Psoas muscle (tissue), 8 donors: ENCODE measurements around the gene PRR23A. TPM values are rescaled to one million over a fixed set of nuclear protein-coding genes. Genes with fewer than 3 reads are reported as not detected.

ENCODE experiments used
- ATAC-seq, 4 donors: fragments of 200-7000 bp; cut with Tn5 transposase; one replicate each; pipeline ENCODE4 v1.9.1; 2020; ENCODE audit warnings: moderate library complexity in 3 of 4, mild to moderate bottlenecking in 2 of 4
- DNase-seq, 2 donors: peaks; one replicate each; pipeline ENCODE4 v3.0.0-alpha.2; 2020
- H3K27ac ChIP-seq: fragments of 200-600 bp; one replicate; pipeline ENCODE4 v1.8.0; 2022
- H3K27me3 ChIP-seq, 3 donors: fragments of 200-600 bp in 1 of 3; one replicate each; pipeline versions ENCODE4 v1.6.1 to v1.8.0; 2013 to 2022; ENCODE audit warnings: low read length in 2 of 3, mild to moderate bottlenecking in 2 of 3, moderate library complexity in 1 of 3; ENCODE audit not compliant: insufficient read depth in 3 of 3
- H3K36me3 ChIP-seq, 2 donors: fragments of 200-600 bp in 1 of 2; one replicate each; pipeline versions ENCODE4 v1.6.1 to v1.8.0; 2013 to 2022; ENCODE audit warnings: low read depth in 1 of 2, mild to moderate bottlenecking in 1 of 2, moderate library complexity in 1 of 2; ENCODE audit not compliant: insufficient read depth in 1 of 2
- H3K4me1 ChIP-seq: fragments of 200-600 bp; one replicate; pipeline ENCODE4 v1.8.0; 2022
- H3K4me3 ChIP-seq: fragments of 200-600 bp; one replicate; pipeline ENCODE4 v1.8.0; 2022; ENCODE audit warnings: mild to moderate bottlenecking
- H3K9me3 ChIP-seq: fragments of 200-600 bp; one replicate; pipeline ENCODE4 v1.8.0; 2022
- WGBS, 3 donors: extraction: QIAGEN DNeasy Blood & Tissue Kit; methylation state at CpG; one replicate each; pipeline versions ENCODE4 v1.1.6 to v1.1.7; 2013; 5-methylcytosine and 5-hydroxymethylcytosine counted together
- intact Hi-C, 2 donors: fragments of 100-400 bp; cut with DNase I; formaldehyde crosslinking; loops; one replicate each; pipeline versions ENCODE4 v1.11.0 to v1.14.2; 2022
- polyA plus RNA-seq, 3 donors: library from polyadenylated mRNA; stranded (reverse); fragments of 200-250 nt; gene quantifications; one replicate each; pipeline ENCODE4 v1.2.3, GENCODE V29; 2013
- total RNA-seq, 4 donors: library from RNA; stranded (reverse); fragmentation: NEBNext Ultra II Directional in 2 of 4; extraction: Animal tissue kit (Norgen Biotek cat#: 25700) in 2 of 4; gene quantifications; one replicate each; pipeline versions ENCODE4 v1.2.1 to v1.2.4, GENCODE V29; 2021 to 2023
- TF ChIP-seq, protein P1 (sequence below): fragments of 200-600 bp; IDR thresholded peaks from one replicate; pipeline ENCODE4 v1.8.0; 2022; ENCODE audit warnings: antibody characterized with exemption
- donor health status: healthy with polysubstance abuse.
- donor health status: DM: no; HTN: no; CAD: no; lungs with moderate emphysema.
- donor health status: Bipolar disorder and iron deficiency.
- donor health status: healthy.
- donor health status: DM: yes; HTN: yes; CAD: no.
- donor health status: DM: no; HTN: no; CAD: no.
- donor health status: DM: no; HTN: no; CAD: no.
- donor health status: DM: yes; HTN: yes; CAD: no.

PRR23A gene
- total and polyA plus RNA-seq, 7 donors: not detected

GRCh38 chr3:138962854-138963560 lies 43.1 kb downstream of the PRR23A start:
- intact Hi-C loops: no loop called here
- DNase-seq (no peak), ATAC-seq (no peak)
- TF ChIP-seq, protein P1, sequence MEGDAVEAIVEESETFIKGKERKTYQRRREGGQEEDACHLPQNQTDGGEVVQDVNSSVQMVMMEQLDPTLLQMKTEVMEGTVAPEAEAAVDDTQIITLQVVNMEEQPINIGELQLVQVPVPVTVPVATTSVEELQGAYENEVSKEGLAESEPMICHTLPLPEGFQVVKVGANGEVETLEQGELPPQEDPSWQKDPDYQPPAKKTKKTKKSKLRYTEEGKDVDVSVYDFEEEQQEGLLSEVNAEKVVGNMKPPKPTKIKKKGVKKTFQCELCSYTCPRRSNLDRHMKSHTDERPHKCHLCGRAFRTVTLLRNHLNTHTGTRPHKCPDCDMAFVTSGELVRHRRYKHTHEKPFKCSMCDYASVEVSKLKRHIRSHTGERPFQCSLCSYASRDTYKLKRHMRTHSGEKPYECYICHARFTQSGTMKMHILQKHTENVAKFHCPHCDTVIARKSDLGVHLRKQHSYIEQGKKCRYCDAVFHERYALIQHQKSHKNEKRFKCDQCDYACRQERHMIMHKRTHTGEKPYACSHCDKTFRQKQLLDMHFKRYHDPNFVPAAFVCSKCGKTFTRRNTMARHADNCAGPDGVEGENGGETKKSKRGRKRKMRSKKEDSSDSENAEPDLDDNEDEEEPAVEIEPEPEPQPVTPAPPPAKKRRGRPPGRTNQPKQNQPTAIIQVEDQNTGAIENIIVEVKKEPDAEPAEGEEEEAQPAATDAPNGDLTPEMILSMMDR: no peak
- H3K36me3 ChIP-seq: no peaks in the 10 kb centered on the region
- H3K27me3 ChIP-seq: peaks cover 0 to 56% (median 13%) of the 10 kb centered on the region in 3 donors
- no peak overlapping the region for H3K27ac ChIP-seq
- H3K9me3 ChIP-seq: no peaks in the 10 kb centered on the region
- WGBS, 3 donors: 62 to 70% (median 62%) methylated on average over 8 of the region's 8 CpGs
- no peaks in the 10 kb centered on the region for H3K4me1 ChIP-seq
- no peak overlapping the region for H3K4me3 ChIP-seq

GRCh38 chr3:138960417-138960852 lies 45.6 kb downstream of the PRR23A start:
- Histone ChIP-seq H3K9me3 (no peaks in the 10 kb centered on the region), H3K36me3 (no peaks in the 10 kb centered on the region), H3K4me3 (no peak overlapping the region), H3K27ac (no peak overlapping the region), H3K4me1 (no peaks in the 10 kb centered on the region), H3K27me3 (peaks cover 0 to 74% (median 16%) of the 10 kb centered on the region in 3 donors)
- TF ChIP-seq, protein P1: no peak
- ATAC-seq: no peak
- WGBS, 3 donors: 11 to 17% (median 16%) methylated on average over 27 to 36 of the region's 36 CpGs
- intact Hi-C loops: no loop called here
- DNase-seq: no peak

Other genes with a start within 250 kb of the PRR23A start
- gene PIK3CB, start 171.3 kb downstream of the PRR23A start, total RNA-seq: 10 to 100 TPM; 14.6 to 46.3 (median 24.5) TPM
- gene PIK3CB, start 171.3 kb downstream of the PRR23A start, polyA plus RNA-seq: 10 to 100 TPM in 2 of 3 donors, 1 to 10 TPM in 1; 5.8 to 39.1 (median 18.1) TPM
- gene FOXL2, start 59.1 kb downstream of the PRR23A start, total RNA-seq: under 1 TPM in 2 of 4 donors, not detected in 2; 0.38 to 0.39 TPM
- gene FOXL2, start 59.1 kb downstream of the PRR23A start, polyA plus RNA-seq: under 1 TPM in 2 of 3 donors, not detected in 1; 0.01 to 0.05 TPM
- gene FOXL2NB, start 59.1 kb downstream of the PRR23A start, total RNA-seq: under 1 TPM in 1 of 4 donors, not detected in 3; 0.14 TPM
- gene FOXL2NB, start 59.1 kb downstream of the PRR23A start, polyA plus RNA-seq: under 1 TPM in 1 of 3 donors, not detected in 2; 0.06 TPM
- not detected for gene PRR23B, start 14.7 kb upstream of the PRR23A start, total RNA-seq
- gene PRR23B, start 14.7 kb upstream of the PRR23A start, polyA plus RNA-seq: not detected
- gene PRR23C, start 38.6 kb upstream of the PRR23A start, total RNA-seq: not detected
- not detected for gene PRR23C, start 38.6 kb upstream of the PRR23A start, polyA plus RNA-seq